ENCODE results near the gene ABCC2.

DNA sequence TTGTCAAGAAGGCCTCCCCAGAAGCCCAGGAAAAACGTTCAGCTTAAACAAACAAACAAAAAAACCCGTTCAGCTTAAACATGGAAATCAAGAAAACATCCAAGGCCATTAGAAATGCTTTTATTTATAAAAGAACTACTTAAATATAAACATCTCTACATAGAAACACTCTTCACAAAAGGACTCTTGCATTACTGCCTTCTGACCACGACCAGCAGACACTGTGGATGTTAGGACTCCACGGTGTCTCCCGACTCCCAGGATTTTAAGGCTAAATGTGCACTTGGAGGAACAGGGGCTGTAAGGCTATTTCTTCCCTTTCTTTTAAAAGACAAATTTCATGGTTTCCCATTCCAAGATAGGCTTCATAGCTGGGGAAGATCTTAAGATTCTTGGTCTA is 93.0 kb downstream of the ABCC2 start:
- TF ChIP-seq, protein P1, sequence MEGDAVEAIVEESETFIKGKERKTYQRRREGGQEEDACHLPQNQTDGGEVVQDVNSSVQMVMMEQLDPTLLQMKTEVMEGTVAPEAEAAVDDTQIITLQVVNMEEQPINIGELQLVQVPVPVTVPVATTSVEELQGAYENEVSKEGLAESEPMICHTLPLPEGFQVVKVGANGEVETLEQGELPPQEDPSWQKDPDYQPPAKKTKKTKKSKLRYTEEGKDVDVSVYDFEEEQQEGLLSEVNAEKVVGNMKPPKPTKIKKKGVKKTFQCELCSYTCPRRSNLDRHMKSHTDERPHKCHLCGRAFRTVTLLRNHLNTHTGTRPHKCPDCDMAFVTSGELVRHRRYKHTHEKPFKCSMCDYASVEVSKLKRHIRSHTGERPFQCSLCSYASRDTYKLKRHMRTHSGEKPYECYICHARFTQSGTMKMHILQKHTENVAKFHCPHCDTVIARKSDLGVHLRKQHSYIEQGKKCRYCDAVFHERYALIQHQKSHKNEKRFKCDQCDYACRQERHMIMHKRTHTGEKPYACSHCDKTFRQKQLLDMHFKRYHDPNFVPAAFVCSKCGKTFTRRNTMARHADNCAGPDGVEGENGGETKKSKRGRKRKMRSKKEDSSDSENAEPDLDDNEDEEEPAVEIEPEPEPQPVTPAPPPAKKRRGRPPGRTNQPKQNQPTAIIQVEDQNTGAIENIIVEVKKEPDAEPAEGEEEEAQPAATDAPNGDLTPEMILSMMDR (IDR thresholded peaks at IDR 0.05): no peak
- TF ChIP-seq EP300 (IDR thresholded peaks at IDR 0.05): no peak
- no peak for TF ChIP-seq POLR2A (IDR thresholded peaks at IDR 0.05; ENCODE audit: low read depth)
